ENCODE data around the gene ECM2. TPM values are rescaled to one million over a fixed set of nuclear protein-coding genes. Genes with fewer than 3 reads are reported as not detected.

Gene ECM2
- total RNA-seq, 1 experiment from 2014 or later, result not detected

DNA sequence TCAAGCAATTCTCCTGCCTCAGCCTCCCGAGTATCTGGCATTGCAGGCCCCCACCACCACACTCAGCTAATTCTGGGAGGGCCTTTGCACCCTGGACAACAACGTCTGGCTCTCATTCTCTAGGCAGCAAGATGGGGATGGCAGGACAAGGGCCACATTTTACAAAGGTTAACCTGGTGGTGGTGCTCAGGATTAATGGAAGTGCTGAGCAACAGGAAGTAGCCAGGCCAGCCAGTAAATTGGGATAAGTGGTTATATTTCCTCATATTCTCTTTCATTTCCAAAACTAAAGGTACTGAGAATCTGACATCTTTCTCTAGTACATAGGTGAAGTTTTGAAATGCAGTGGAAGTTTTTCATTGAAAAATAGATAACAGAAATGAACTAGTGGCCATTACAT, 28.8 kb downstream of the ECM2 start:
- no peaks in the 10 kb centered on the region for H3K27me3 Mint-ChIP-seq (ENCODE audit: low read depth)

More for the DNA sequence above, 28.8 kb downstream of the ECM2 start:
- no peak overlapping the region for H2BK12ac ChIP-seq (ENCODE audit: insufficient read length, low read depth, low read length)
- no peak overlapping the region for H4K8ac ChIP-seq (replicated peaks; ENCODE audit: insufficient read length, low read depth, low read length)
- no peak overlapping the region for H2BK20ac ChIP-seq (ENCODE audit: low read depth, low read length, poor library complexity, severe bottlenecking)
- H3K9ac ChIP-seq (ENCODE audit: extremely low read depth, insufficient read length, low read length), result no peak overlapping the region
- Mint-ChIP-seq H3K9me3 (no peaks in the 10 kb centered on the region), H3K36me3 (ENCODE audit: insufficient read depth in 1 of 3, low read depth in 3 of 3) (no peaks in the 10 kb centered on the region), H3K4me3 (no peak overlapping the region), H3K4me1 (peaks cover 10 to 16% of the 10 kb centered on the region in 2 experiments), H3K27ac (no peak overlapping the region; a peak in 1 of 7 replicates)
- no peaks in the 10 kb centered on the region for H3K27me3 ChIP-seq (ENCODE audit: insufficient read depth, low read length)
- H3K27ac ChIP-seq (ENCODE audit: insufficient read length, low read depth, low read length), result no peak overlapping the region
- H2BK15ac ChIP-seq (ENCODE audit: low read depth, low read length), result no peak overlapping the region
- WGBS (ENCODE audit: extremely low coverage, insufficient read length, low lambda C conversion rate), result no CpG with 5 or more reads among the region's 2 CpGs
- no peaks in the 10 kb centered on the region for H3K79me2 ChIP-seq (ENCODE audit: insufficient read depth, low read length)
- no peak overlapping the region for H3K14ac ChIP-seq (ENCODE audit: insufficient read depth, low read length)
- no peak for DNase-seq
- H3K56ac ChIP-seq (ENCODE audit: insufficient read length, low read depth, low read length), result no peak overlapping the region
- H3K23ac ChIP-seq (ENCODE audit: insufficient read length, low read depth, low read length), result no peak overlapping the region
- TF ChIP-seq, protein P1, sequence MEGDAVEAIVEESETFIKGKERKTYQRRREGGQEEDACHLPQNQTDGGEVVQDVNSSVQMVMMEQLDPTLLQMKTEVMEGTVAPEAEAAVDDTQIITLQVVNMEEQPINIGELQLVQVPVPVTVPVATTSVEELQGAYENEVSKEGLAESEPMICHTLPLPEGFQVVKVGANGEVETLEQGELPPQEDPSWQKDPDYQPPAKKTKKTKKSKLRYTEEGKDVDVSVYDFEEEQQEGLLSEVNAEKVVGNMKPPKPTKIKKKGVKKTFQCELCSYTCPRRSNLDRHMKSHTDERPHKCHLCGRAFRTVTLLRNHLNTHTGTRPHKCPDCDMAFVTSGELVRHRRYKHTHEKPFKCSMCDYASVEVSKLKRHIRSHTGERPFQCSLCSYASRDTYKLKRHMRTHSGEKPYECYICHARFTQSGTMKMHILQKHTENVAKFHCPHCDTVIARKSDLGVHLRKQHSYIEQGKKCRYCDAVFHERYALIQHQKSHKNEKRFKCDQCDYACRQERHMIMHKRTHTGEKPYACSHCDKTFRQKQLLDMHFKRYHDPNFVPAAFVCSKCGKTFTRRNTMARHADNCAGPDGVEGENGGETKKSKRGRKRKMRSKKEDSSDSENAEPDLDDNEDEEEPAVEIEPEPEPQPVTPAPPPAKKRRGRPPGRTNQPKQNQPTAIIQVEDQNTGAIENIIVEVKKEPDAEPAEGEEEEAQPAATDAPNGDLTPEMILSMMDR (conservative IDR thresholded peaks at IDR 0.05), result no peak
- no peak overlapping the region for H2AK5ac ChIP-seq (ENCODE audit: insufficient read length, low read length)
- H3K4me2 ChIP-seq (ENCODE audit: insufficient read depth, insufficient read length, low read length), result no peak overlapping the region
- H3K9me3 ChIP-seq (ENCODE audit: control insufficient read depth, low read depth, low read length), result no peaks in the 10 kb centered on the region
- no peak overlapping the region for H2BK120ac ChIP-seq (ENCODE audit: low read depth, low read length, poor library complexity, severe bottlenecking)
- H2AFZ ChIP-seq (ENCODE audit: low read length), result no peak overlapping the region
- H3K4me1 ChIP-seq (ENCODE audit: insufficient read depth, low read length), result peaks cover 2% of the 10 kb centered on the region; the same call in 1 of the 2 replicates
- H3K23me2 ChIP-seq (ENCODE audit: insufficient read length, low read depth, low read length, poor library complexity, severe bottlenecking), result no peaks in the 10 kb centered on the region
- H4K91ac ChIP-seq (ENCODE audit: insufficient read length, low read depth, low read length), result no peak overlapping the region
- no peak overlapping the region for H3K18ac ChIP-seq (ENCODE audit: insufficient read length, low read depth, low read length)
- no peaks in the 10 kb centered on the region for H3K79me1 ChIP-seq (ENCODE audit: insufficient read depth, low read depth, low read length, poor library complexity, severe bottlenecking)
- no peak overlapping the region for H3K4ac ChIP-seq (ENCODE audit: low read depth, low read length)
- H3T11ph ChIP-seq (ENCODE audit: low read length), result no peak overlapping the region
- no peaks in the 10 kb centered on the region for H4K20me1 ChIP-seq (ENCODE audit: control insufficient read depth, insufficient read depth, insufficient read length)
- no peak overlapping the region for H2BK5ac ChIP-seq (ENCODE audit: insufficient read length, low read length)
- no peak overlapping the region for H4K5ac ChIP-seq (ENCODE audit: insufficient read length, low read depth, low read length)
